Breast epithelium (tissue), 3 donors: ENCODE measurements around the gene TUBB8.

Experiments used
- CTCF ChIP-seq, 3 donors: fragments of 450-650 bp; IDR thresholded peaks; one replicate each; pipeline ENCODE4 v1.5.1; 2016 to 2017; ENCODE audit warnings: antibody characterized with exemption in 3 of 3, mild to moderate bottlenecking in 3 of 3, moderate library complexity in 3 of 3
- POLR2A ChIP-seq: fragments of 450-650 bp; IDR thresholded peaks from one replicate; pipeline ENCODE4 v1.6.1; 2016; ENCODE audit warnings: antibody characterized with exemption, mild to moderate bottlenecking, moderate library complexity

GRCh38 chr10:79532-80215 lies 30.6 kb upstream of the TUBB8 start:
- TF ChIP-seq CTCF (IDR thresholded peaks at IDR 0.05) (no peak), POLR2A (no peak)
